ENCODE data around the gene CNDP1.

The CNDP1 gene, protein sequence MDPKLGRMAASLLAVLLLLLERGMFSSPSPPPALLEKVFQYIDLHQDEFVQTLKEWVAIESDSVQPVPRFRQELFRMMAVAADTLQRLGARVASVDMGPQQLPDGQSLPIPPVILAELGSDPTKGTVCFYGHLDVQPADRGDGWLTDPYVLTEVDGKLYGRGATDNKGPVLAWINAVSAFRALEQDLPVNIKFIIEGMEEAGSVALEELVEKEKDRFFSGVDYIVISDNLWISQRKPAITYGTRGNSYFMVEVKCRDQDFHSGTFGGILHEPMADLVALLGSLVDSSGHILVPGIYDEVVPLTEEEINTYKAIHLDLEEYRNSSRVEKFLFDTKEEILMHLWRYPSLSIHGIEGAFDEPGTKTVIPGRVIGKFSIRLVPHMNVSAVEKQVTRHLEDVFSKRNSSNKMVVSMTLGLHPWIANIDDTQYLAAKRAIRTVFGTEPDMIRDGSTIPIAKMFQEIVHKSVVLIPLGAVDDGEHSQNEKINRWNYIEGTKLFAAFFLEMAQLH

DNA sequence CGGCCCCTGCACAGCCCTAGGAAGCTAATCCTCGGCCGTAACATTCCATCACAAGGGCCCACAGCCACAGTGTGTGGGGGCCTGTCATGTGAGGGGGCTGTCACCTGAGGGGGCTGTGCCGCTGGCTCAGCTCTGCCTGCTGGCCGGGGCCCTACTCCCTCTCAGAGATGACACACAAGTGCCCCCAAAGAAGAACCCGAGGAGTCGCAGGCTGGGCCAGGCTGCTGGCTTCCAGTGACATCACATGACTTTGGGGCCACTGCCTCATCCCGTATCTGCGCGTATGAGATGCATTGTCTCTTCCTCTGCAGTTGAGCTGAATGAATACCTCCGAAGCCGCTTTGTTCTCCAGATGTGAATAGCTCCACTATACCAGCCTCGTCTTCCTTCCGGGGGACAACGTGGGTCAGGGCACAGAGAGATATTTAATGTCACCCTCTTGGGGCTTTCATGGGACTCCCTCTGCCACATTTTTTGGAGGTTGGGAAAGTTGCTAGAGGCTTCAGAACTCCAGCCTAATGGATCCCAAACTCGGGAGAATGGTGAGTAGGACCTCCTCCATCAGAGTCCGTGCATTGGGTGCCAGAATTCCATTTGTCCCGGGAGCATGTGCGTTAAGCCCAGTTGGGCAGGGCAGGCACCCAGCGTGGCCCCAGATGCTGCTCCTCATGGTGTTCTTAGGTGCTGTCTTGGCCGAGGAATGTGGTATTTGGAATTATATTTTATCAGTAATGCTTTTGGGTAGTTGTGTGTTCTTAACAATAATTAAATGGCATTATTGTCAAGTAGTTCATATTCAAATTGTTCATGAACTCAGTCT lies at the start of gene CNDP1:
TSS of gene CNDP1 (plus strand) at position 351 of the 820 bp plus-strand sequence. CDS start at position 519, 168 bp downstream.
- TF ChIP-seq, protein P1, sequence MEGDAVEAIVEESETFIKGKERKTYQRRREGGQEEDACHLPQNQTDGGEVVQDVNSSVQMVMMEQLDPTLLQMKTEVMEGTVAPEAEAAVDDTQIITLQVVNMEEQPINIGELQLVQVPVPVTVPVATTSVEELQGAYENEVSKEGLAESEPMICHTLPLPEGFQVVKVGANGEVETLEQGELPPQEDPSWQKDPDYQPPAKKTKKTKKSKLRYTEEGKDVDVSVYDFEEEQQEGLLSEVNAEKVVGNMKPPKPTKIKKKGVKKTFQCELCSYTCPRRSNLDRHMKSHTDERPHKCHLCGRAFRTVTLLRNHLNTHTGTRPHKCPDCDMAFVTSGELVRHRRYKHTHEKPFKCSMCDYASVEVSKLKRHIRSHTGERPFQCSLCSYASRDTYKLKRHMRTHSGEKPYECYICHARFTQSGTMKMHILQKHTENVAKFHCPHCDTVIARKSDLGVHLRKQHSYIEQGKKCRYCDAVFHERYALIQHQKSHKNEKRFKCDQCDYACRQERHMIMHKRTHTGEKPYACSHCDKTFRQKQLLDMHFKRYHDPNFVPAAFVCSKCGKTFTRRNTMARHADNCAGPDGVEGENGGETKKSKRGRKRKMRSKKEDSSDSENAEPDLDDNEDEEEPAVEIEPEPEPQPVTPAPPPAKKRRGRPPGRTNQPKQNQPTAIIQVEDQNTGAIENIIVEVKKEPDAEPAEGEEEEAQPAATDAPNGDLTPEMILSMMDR (IDR thresholded peaks at IDR 0.05) = no peak
- no peaks in the 10 kb centered on the region for H3K4me1 ChIP-seq
- H3K4me3 ChIP-seq = no peak within 1 kb of the TSS
- no peaks in the 10 kb centered on the region for H3K9me3 ChIP-seq
- DNase-seq = peak in 1 of 2 donors; percentile 49
- no peaks in the 10 kb centered on the region for H3K36me3 ChIP-seq
- no peak within 1 kb of the TSS for H3K27ac ChIP-seq
- intact Hi-C loops (cut with DNase I; ENCODE audit: low total_unique reads) = no loop called here
- H3K27me3 ChIP-seq = no peaks in the 10 kb centered on the region

DNA sequence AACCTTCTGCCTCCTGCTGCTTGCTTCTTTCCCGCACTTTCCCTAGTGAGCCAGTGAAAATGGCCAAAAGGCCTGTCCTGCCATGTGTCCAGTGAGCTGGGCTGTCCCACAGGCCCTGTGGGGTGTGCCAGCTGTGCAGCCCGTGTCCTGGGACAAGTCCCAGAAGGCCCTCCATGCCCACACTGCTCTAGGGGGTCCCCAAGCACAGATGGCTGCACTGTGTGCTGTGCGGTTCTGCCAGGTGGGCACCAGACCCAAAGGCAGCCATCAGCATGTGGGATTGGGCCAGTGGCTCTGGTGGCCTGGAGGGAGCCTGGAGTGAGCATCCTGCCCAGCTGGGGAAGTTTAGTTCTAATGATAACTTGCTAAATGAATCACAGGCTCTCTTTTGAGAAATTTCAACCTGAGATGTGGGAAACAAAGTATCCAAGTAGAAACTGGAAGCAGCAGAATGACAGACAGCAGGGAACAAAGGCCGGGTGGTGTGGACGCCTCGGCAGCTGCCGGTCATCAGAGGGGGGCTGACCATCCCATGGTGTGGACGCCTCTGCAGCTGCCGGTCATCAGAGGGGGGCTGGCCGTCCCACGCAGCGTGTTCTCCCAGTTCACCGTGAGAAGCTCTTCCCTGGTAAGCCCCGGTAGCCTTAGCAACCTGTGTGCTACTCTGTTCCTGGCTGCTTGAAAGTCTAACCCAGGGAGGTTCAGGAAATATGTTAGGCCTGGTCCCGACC lies 48.0 kb upstream of the CNDP1 start:
- peak overlapping the region in 1 of 2 donors; percentile 43 for H3K27ac ChIP-seq
- H3K36me3 ChIP-seq = no peaks in the 10 kb centered on the region
- intact Hi-C loops (cut with DNase I; ENCODE audit: low total_unique reads) = loop anchor here (10.0 kb wide), 1 partner anchor 281 kb away; no protein-coding TSS in a partner anchor
- TF ChIP-seq, protein P1 (IDR thresholded peaks at IDR 0.05) = no peak
- no peak for DNase-seq
- no peaks in the 10 kb centered on the region for H3K9me3 ChIP-seq
- peaks cover 0 to 20% (median 6%) of the 10 kb centered on the region in 4 donors for H3K4me1 ChIP-seq
- H3K4me3 ChIP-seq = no peak overlapping the region
- H3K27me3 ChIP-seq = peaks cover 0 to 3% of the 10 kb centered on the region in 2 donors

DNA sequence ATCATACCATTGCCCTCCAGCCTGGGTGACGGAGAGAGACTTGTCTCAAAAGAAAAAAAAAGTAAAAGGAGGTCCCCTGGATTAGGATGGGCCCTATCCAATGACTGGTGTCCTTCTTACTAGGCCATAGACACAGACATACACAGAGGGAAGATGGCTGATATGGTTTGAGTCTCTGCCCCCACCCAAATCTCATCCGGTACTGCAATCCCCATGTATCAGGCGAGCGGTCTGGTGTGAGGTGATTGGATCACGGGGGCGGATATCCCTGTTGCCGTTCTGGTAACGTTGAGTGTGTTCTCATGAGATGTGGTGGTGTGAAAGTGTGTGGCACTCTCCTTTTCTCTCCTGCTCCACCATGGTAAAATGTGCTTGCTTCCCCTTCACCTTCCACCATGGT lies 45.9 kb upstream of the CNDP1 start:
- Histone ChIP-seq H3K27ac (no peak overlapping the region), H3K9me3 (no peaks in the 10 kb centered on the region), H3K4me3 (no peak overlapping the region), H3K27me3 (peaks cover 0 to 3% of the 10 kb centered on the region in 2 donors), H3K36me3 (no peaks in the 10 kb centered on the region), H3K4me1 (peaks cover 0 to 20% (median 6%) of the 10 kb centered on the region in 4 donors)
- TF ChIP-seq, protein P1 (IDR thresholded peaks at IDR 0.05) = no peak
- no peak for DNase-seq
- intact Hi-C loops (cut with DNase I; ENCODE audit: low total_unique reads) = loop anchor here (10.0 kb wide), 1 partner anchor 284 kb away; no protein-coding TSS in a partner anchor

DNA sequence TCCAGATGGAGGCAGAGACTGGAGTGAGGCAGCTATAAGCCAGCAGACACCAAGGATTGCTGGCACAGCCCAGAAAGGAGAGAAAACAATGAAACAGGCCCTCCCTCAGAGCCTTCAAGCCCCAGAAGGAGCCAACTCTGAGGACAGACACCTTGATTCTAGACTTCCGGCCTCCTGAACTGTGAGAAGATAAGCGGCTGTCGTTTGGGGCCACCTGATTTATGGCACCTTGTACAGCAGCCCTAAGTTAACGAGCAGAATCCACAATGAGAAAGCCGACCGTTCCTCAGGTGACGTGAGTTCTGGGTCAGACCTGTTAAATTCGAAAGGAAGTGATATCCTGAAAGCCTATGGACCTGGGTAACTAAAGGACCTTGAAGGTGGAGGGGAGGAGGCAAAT lies 45.4 kb upstream of the CNDP1 start:
- Histone ChIP-seq H3K4me3 (no peak overlapping the region), H3K4me1 (peaks cover 0 to 20% (median 6%) of the 10 kb centered on the region in 4 donors), H3K27me3 (peaks cover 0 to 3% of the 10 kb centered on the region in 2 donors), H3K27ac (no peak overlapping the region), H3K36me3 (no peaks in the 10 kb centered on the region), H3K9me3 (no peaks in the 10 kb centered on the region)
- intact Hi-C loops (cut with DNase I; ENCODE audit: low total_unique reads) = loop anchor here (10.0 kb wide), 1 partner anchor 284 kb away; no protein-coding TSS in a partner anchor
- TF ChIP-seq, protein P1 (IDR thresholded peaks at IDR 0.05) = no peak
- DNase-seq = no peak

DNA sequence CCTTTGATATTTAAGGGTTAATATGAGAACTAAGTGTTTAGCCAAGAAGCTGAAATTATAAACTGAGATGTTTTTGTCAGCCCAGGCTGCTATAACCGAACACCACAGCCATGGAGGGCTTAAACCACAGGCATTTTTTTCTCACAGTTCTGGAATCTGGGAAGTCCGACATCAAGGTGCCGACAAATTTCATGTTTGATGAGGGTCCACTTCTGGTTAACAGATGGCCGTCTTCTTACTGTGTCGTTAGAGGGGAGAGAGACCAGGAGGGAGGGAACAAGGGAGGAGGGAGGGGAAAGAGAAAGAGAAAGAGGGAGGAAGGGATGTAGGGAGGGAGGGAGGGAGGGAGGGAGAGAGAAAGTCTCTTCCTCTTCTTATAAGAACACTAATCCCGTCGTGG lies 44.6 kb upstream of the CNDP1 start:
- Histone ChIP-seq H3K27ac (no peak overlapping the region), H3K4me1 (peaks cover 0 to 15% (median 6%) of the 10 kb centered on the region in 4 donors), H3K27me3 (peaks cover 0 to 3% of the 10 kb centered on the region in 2 donors), H3K9me3 (no peaks in the 10 kb centered on the region), H3K4me3 (no peak overlapping the region), H3K36me3 (no peaks in the 10 kb centered on the region)
- TF ChIP-seq, protein P1 (IDR thresholded peaks at IDR 0.05) = no peak
- DNase-seq = no peak
- intact Hi-C loops (cut with DNase I; ENCODE audit: low total_unique reads) = loop anchor here (5.0 to 10.0 kb wide), 2 partner anchors 137 to 285 kb away; no protein-coding TSS in a partner anchor

All from tibial artery (tissue), 4 donors.